HG02884 (cell line): ENCODE data around the gene CNP.

Experiments
- ATAC-seq: cut with Tn5 transposase; IDR thresholded peaks from one replicate; pipeline ENCODE4 v1.9.1; 2021; ENCODE audit warnings: mild to moderate bottlenecking, moderate library complexity; ENCODE audit not compliant: unreplicated experiment

Gene CNP

DNA sequence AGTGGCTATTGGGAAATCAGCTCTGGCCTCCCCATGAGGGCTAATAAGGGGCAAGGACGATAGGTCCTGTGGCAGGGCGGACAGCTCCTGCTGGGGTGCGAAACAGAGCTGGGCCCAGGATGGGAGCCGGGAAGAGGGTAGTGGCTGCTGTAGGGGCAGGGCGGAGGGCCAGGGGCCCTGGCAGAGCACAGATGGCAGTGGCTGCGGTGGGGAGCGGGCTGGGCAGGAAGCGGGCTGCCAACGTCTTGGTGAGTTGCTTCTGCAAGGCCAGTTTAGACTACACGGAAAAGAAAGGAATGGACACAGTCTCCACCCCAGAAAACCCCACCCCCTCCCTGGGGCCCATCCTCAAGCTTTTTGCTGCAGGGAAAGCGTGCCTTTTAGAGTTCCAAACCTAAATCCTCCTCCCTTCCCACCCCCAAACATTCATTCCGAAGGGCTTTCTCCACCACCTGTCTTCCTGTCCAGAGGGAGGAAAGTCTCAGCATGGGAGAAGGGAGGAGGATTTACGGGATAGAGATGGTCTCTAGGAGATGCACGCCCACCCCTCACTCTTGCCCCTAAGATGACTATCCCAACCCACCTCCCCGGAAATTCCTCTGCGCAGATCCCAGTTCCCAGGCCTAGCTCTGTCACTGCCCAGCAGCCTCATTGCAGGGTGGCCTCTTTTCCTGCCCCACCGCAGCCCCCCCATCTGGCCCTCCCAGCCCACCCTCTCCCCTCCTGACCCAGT is 60.4 kb downstream of the CNP start:
- no peak for ATAC-seq
